Dermis microvascular lymphatic vessel endothelial cell (primary cell): ENCODE results near the gene FGFR2. TPM values are rescaled to one million over a fixed set of nuclear protein-coding genes. Genes with fewer than 3 reads are reported as not detected.

Source experiments
- DNase-seq, 2 donors: peaks; one replicate each; pipeline versions ENCODE4 v3.0.0 to v3.0.0-alpha.2; 2010; ENCODE audit warnings: low read depth in 2 of 2
- total RNA-seq: library from RNA; depleted of rRNA; stranded (reverse); fragments of >200 nt; gene quantifications from 2 replicates; pipeline ENCODE4 v1.2.1, GENCODE V29; 2014

Gene FGFR2
- total RNA-seq, 1 donor from 2014 or later, result 0.13 TPM

GRCh38 chr10:121590772-121591171 lies 7.5 kb downstream of the FGFR2 start:
- DNase-seq, result no peak

- no peak for DNase-seq
Measured at GRCh38 chr10:121589553-121589952, 8.7 kb downstream of the FGFR2 start.

GRCh38 chr10:121583857-121584256 lies 14.4 kb downstream of the FGFR2 start:
- DNase-seq, result no peak

- no peak for DNase-seq
Measured at GRCh38 chr10:121583258-121583657, 15.0 kb downstream of the FGFR2 start.

GRCh38 chr10:121580276-121581116 lies 17.7 kb downstream of the FGFR2 start:
- no peak for DNase-seq

GRCh38 chr10:121579656-121580055 lies 18.6 kb downstream of the FGFR2 start:
- DNase-seq, result no peak

- DNase-seq, result no peak
Measured at GRCh38 chr10:121578965-121579364, 19.3 kb downstream of the FGFR2 start.

- DNase-seq, result no peak
Measured at GRCh38 chr10:121578298-121578697, 19.9 kb downstream of the FGFR2 start.

- DNase-seq, result no peak
Measured at GRCh38 chr10:121577568-121577967, 20.7 kb downstream of the FGFR2 start.

- DNase-seq, result no peak
Measured at GRCh38 chr10:121576139-121576538, 22.1 kb downstream of the FGFR2 start.

GRCh38 chr10:121574519-121575166 lies 23.6 kb downstream of the FGFR2 start:
- DNase-seq, result no peak

- no peak for DNase-seq
Measured at GRCh38 chr10:121573538-121573941, 24.7 kb downstream of the FGFR2 start.

- DNase-seq, result no peak
Measured at GRCh38 chr10:121572859-121573537, 25.2 kb downstream of the FGFR2 start.

- no peak for DNase-seq
Measured at GRCh38 chr10:121570315-121570714, 27.9 kb downstream of the FGFR2 start.

- DNase-seq, result no peak
Measured at GRCh38 chr10:121568275-121568674, 30.0 kb downstream of the FGFR2 start.

GRCh38 chr10:121567569-121567968 lies 30.7 kb downstream of the FGFR2 start:
- no peak for DNase-seq

- DNase-seq, result no peak
Measured at GRCh38 chr10:121566755-121567154, 31.5 kb downstream of the FGFR2 start.

GRCh38 chr10:121559326-121560026 lies 38.8 kb downstream of the FGFR2 start:
- DNase-seq, result no peak

GRCh38 chr10:121558238-121558637 lies 40.0 kb downstream of the FGFR2 start:
- no peak for DNase-seq

- no peak for DNase-seq
Measured at GRCh38 chr10:121556918-121557573, 41.2 kb downstream of the FGFR2 start.

GRCh38 chr10:121556455-121556854 lies 41.8 kb downstream of the FGFR2 start:
- no peak for DNase-seq
